IgD-negative memory B cell (primary cell): ENCODE results near the gene NOS1AP. TPM values are rescaled to one million over a fixed set of nuclear protein-coding genes. Genes with fewer than 3 reads are reported as not detected.

ENCODE experiments used
- polyA plus RNA-seq: library from polyadenylated mRNA; unstranded; fragments of 300-500 nt; fragmentation: Illumina TruSeq; gene quantifications from one replicate; pipeline ENCODE4 v1.2.3, GENCODE V29; 2021

Gene NOS1AP
- polyA plus RNA-seq, 1 donor from 2014 or later, result not detected

Other genes starting within 250 kb of the NOS1AP start
- gene OLFML2B, start 45.8 kb upstream of the NOS1AP start, polyA plus RNA-seq, result not detected